Mucosa of descending colon (tissue), 3 donors: ENCODE measurements around the gene ARL6IP5. TPM values are rescaled to one million over a fixed set of nuclear protein-coding genes. Genes with fewer than 3 reads are reported as not detected.

ENCODE experiments used
- ATAC-seq: fragments of 200-7000 bp; cut with Tn5 transposase; one replicate; pipeline ENCODE4 v1.9.1; 2020; ENCODE audit warnings: mild to moderate bottlenecking, moderate library complexity
- DNase-seq, 3 donors: peaks; one replicate each; pipeline ENCODE4 v3.0.0-alpha.2; 2020
- H3K36me3 ChIP-seq: fragments of 200-600 bp; one replicate; pipeline ENCODE4 v1.8.0; 2021; ENCODE audit warnings: low read depth, mild to moderate bottlenecking
- H3K4me1 ChIP-seq: fragments of 200-600 bp; one replicate; pipeline ENCODE4 v1.8.0; 2021; ENCODE audit warnings: low read depth, mild to moderate bottlenecking
- H3K4me3 ChIP-seq: fragments of 200-600 bp; one replicate; pipeline ENCODE4 v1.8.0; 2021; ENCODE audit warnings: mild to moderate bottlenecking
- H3K9me3 ChIP-seq: fragments of 200-600 bp; one replicate; pipeline ENCODE4 v1.8.0; 2021; ENCODE audit warnings: mild to moderate bottlenecking
- CTCF ChIP-seq: fragments of 200-600 bp; IDR thresholded peaks from one replicate; pipeline ENCODE4 v1.8.0; 2022; ENCODE audit warnings: antibody characterized with exemption, mild to moderate bottlenecking
- intact Hi-C, 2 donors: fragments of 100-400 bp; cut with DNase I in 1 of 2; cut with micrococcal nuclease in 1 of 2; formaldehyde crosslinking; loops; one replicate each; pipeline versions ENCODE4 v1.11.0 to v1.11.1; 2022; cut with DNase I, micrococcal nuclease
- total RNA-seq, 3 donors: library from RNA; stranded (reverse); fragmentation: NEBNext Ultra II Directional in 2 of 3; extraction: Animal tissue kit (Norgen Biotek cat#: 25700) in 2 of 3; gene quantifications; one replicate each; pipeline versions ENCODE4 v1.2.1 to v1.2.4, GENCODE V29; 2021 to 2023
- donor health status: DM: no; HTN: no; CAD: no; lungs with moderate emphysema.
- donor health status: DM: no; HTN: no; CAD: no.
- donor health status: DM: no; HTN: yes; CAD: no.

ARL6IP5 gene
- total RNA-seq, 3 donors from 2014 or later: 111 to 129 (median 119) TPM

DNA sequence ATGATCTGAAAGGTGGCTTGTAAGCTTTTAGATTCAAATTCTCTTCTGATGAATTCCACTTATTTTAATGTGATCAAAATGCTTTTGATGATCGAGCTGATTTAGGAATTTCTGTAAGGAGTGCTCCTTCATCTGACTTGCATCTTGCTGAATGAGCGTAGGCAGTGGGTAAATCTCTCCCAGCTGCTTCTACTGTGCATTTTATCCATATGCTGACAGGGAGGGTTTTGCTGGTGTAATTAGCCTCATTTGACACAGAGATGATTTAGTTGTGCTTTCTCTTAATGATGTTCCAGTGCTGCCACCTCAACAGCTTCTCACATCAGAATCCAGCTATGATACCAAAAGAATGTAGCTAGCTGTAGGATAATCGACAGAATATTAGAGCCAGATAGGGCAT lies 41.5 kb downstream of the ARL6IP5 start:
- Histone ChIP-seq H3K4me1 (no peaks in the 10 kb centered on the region), H3K9me3 (no peaks in the 10 kb centered on the region), H3K4me3 (no peak overlapping the region), H3K36me3 (no peaks in the 10 kb centered on the region)
- intact Hi-C loops: no loop called here
- DNase-seq (no peak), ATAC-seq (no peak)
- no peak for TF ChIP-seq CTCF

- H3K4me3 ChIP-seq: no peak overlapping the region
- no peaks in the 10 kb centered on the region for H3K36me3 ChIP-seq
- no peaks in the 10 kb centered on the region for H3K9me3 ChIP-seq
- no peaks in the 10 kb centered on the region for H3K4me1 ChIP-seq
- DNase-seq (no peak), ATAC-seq (peak; percentile 23)
- no peak for TF ChIP-seq CTCF
- intact Hi-C loops: no loop called here
These were observed 42.3 kb downstream of the ARL6IP5 start for GRCh38 chr3:69126999-69127398.

- Histone ChIP-seq H3K4me3 (no peak overlapping the region), H3K36me3 (no peaks in the 10 kb centered on the region), H3K4me1 (no peaks in the 10 kb centered on the region), H3K9me3 (no peaks in the 10 kb centered on the region)
- no peak for TF ChIP-seq CTCF
- intact Hi-C loops: no loop called here
- ATAC-seq (no peak), DNase-seq (no peak)
These were observed 43.8 kb downstream of the ARL6IP5 start for GRCh38 chr3:69128509-69128908.

DNA sequence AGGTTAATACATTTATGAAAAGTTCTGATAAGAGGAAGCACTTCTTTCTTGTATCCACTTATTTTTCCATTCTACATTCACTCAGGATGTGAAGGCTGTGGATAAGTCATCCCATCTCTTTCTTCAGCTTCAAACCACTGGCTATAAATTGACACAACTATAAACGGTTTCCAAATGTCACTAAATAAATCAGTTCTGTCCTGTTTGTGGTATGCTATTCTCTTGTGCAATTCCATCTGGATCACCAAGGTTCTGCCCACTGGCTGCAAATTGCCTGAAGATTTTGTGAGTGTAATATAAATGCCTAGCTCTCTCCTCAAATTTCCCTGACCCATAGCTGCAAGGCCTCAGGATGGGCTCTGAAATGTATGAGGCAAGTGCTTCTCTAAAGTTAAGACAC lies 44.8 kb downstream of the ARL6IP5 start:
- DNase-seq: no peak
- H3K4me3 ChIP-seq: no peak overlapping the region
- no peaks in the 10 kb centered on the region for H3K9me3 ChIP-seq
- no peak for TF ChIP-seq CTCF
- no peaks in the 10 kb centered on the region for H3K36me3 ChIP-seq
- H3K4me1 ChIP-seq: no peaks in the 10 kb centered on the region
- no peak for ATAC-seq
- intact Hi-C loops: no loop called here

DNA sequence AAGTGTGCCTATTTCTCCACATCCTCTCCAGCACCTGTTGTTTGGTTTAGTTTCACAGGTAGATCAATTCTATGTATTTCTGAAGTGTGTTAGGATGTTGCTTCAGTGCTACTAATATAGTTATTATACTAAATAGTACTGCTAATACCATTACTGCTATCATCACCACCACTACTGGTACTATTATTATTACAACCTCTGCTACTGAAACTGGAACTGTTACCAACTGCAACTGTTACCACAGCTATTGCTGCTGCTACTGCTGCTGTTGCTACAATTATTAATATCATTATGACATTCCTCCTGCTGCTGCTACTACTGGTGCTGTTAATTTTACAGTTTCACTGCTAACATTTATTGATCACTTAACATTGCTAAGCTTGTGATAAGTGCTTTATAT lies 46.0 kb downstream of the ARL6IP5 start:
- no peaks in the 10 kb centered on the region for H3K36me3 ChIP-seq
- ATAC-seq (no peak), DNase-seq (no peak)
- H3K4me1 ChIP-seq: no peaks in the 10 kb centered on the region
- no peaks in the 10 kb centered on the region for H3K9me3 ChIP-seq
- H3K4me3 ChIP-seq: no peak overlapping the region
- no peak for TF ChIP-seq CTCF
- intact Hi-C loops: no loop called here

DNA sequence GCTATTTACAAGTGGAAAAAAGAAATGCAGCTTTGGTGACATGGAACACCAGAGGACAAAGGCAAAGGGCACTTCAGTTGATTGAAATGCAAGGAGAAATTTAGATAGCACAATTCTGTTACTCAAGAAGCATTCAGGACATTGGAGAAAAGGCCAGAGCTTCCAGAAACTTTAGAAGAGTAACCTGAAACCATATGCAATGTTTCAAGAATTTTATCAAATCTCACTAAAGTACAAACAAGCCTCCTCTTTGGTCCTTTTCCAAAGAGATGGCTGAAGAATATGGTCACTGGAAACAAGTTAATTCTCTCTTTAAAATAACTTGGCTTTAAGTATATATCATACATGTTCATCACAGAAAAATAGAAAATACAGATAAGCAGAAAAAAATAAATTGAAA lies 52.3 kb downstream of the ARL6IP5 start:
- intact Hi-C loops: no loop called here
- H3K36me3 ChIP-seq: no peaks in the 10 kb centered on the region
- H3K4me3 ChIP-seq: no peak overlapping the region
- TF ChIP-seq CTCF: no peak
- DNase-seq (no peak), ATAC-seq (no peak)
- H3K4me1 ChIP-seq: no peaks in the 10 kb centered on the region
- H3K9me3 ChIP-seq: no peaks in the 10 kb centered on the region
